ENCODE measurements around the gene RGS1. TPM values are rescaled to one million over a fixed set of nuclear protein-coding genes. Genes with fewer than 3 reads are reported as not detected.
A peak's percentile ranks its signal among the peaks of the same experiment; 100 is the strongest.

The RGS1 gene
- total and polyA plus RNA-seq, 8 donors: 1.8 to 39.3 (median 17.6) TPM

GRCh38 chr1:192534666-192535065, 40.9 kb upstream of the RGS1 start:
- TF ChIP-seq CTCF (IDR thresholded peaks at IDR 0.05): no peak
- no peak for TF ChIP-seq POLR2AphosphoS5 (IDR thresholded peaks at IDR 0.05)
- no peak for TF ChIP-seq EP300 (IDR thresholded peaks at IDR 0.05)
- TF ChIP-seq POLR2A (IDR thresholded peaks at IDR 0.05): no peak
- no peaks in the 10 kb centered on the region for H3K27me3 ChIP-seq
- no peak for DNase-seq
- H3K4me3 ChIP-seq: no peak overlapping the region
- peak overlapping the region in 1 of 5 donors; percentile 52 for H3K27ac ChIP-seq
- no peaks in the 10 kb centered on the region for H3K36me3 ChIP-seq
- WGBS, 5 donors: 20 to 49% (median 31%) methylated on average over 2 of the region's 2 CpGs
- H3K9me3 ChIP-seq: no peaks in the 10 kb centered on the region
- peaks cover 7 to 44% (median 27%) of the 10 kb centered on the region in 4 donors for H3K4me1 ChIP-seq
- intact Hi-C loops (cut with DNase I; ENCODE audit: low total_unique reads): no loop called here

GRCh38 chr1:192535916-192536664, 39.5 kb upstream of the RGS1 start:
- H3K9me3 ChIP-seq: no peaks in the 10 kb centered on the region
- peaks cover 8 to 40% (median 22%) of the 10 kb centered on the region in 4 donors for H3K4me1 ChIP-seq
- H3K27ac ChIP-seq: no peak overlapping the region
- no peaks in the 10 kb centered on the region for H3K27me3 ChIP-seq
- intact Hi-C loops (cut with DNase I; ENCODE audit: low total_unique reads): no loop called here
- H3K36me3 ChIP-seq: no peaks in the 10 kb centered on the region
- H3K4me3 ChIP-seq: no peak overlapping the region
- WGBS, 5 donors: 43 to 61% (median 52%) methylated on average over 3 of the region's 3 CpGs
- DNase-seq: no peak
- no peak for TF ChIP-seq POLR2AphosphoS5 (IDR thresholded peaks at IDR 0.05)
- no peak for TF ChIP-seq POLR2A (IDR thresholded peaks at IDR 0.05)
- no peak for TF ChIP-seq EP300 (IDR thresholded peaks at IDR 0.05)

GRCh38 chr1:192538407-192539296, 36.9 kb upstream of the RGS1 start:
- 46 to 63% (median 52%) methylated on average over 3 of the region's 3 CpGs for WGBS, 5 donors
- Histone ChIP-seq H3K27ac (peak overlapping the region in 4 of 5 donors; percentile 62 to 78 (median 69)), H3K4me1 (peaks cover 8 to 35% (median 22%) of the 10 kb centered on the region in 4 donors), H3K4me3 (no peak overlapping the region), H3K27me3 (no peaks in the 10 kb centered on the region), H3K9me3 (no peaks in the 10 kb centered on the region), H3K36me3 (no peaks in the 10 kb centered on the region)
- TF ChIP-seq POLR2AphosphoS5 (IDR thresholded peaks at IDR 0.05): peak in 1 of 3 donors; percentile 42
- TF ChIP-seq POLR2A (IDR thresholded peaks at IDR 0.05): no peak
- peak in 1 of 2 donors; percentile 76 for DNase-seq
- intact Hi-C loops (cut with DNase I; ENCODE audit: low total_unique reads): no loop called here

- Histone ChIP-seq H3K9me3 (no peaks in the 10 kb centered on the region), H3K36me3 (no peaks in the 10 kb centered on the region), H3K4me1 (peaks cover 8 to 31% (median 19%) of the 10 kb centered on the region in 4 donors), H3K27ac (peak overlapping the region in 4 of 5 donors; percentile 62 to 78 (median 69)), H3K4me3 (no peak overlapping the region), H3K27me3 (no peaks in the 10 kb centered on the region)
- peak in 1 of 2 donors; percentile 91 for DNase-seq
- TF ChIP-seq POLR2AphosphoS5 (IDR thresholded peaks at IDR 0.05) (peak in 1 of 3 donors; percentile 52), EP300 (IDR thresholded peaks at IDR 0.05) (no peak), CTCF (IDR thresholded peaks at IDR 0.05) (no peak), POLR2A (IDR thresholded peaks at IDR 0.05) (no peak)
- 13 to 25% (median 19%) methylated on average over 4 of the region's 4 CpGs for WGBS, 5 donors
- intact Hi-C loops (cut with DNase I; ENCODE audit: low total_unique reads): no loop called here
Measured at GRCh38 chr1:192539297-192540092, 36.1 kb upstream of the RGS1 start.
